HG03469 (cell line): ENCODE results near the gene C15orf39.
"Not testable (repeated sequence)": the region's sequence is repeated elsewhere in the genome, so short reads cannot be mapped to it uniquely, and the experiment has no call there.

Experiments
- ATAC-seq: cut with Tn5 transposase; IDR thresholded peaks from one replicate; pipeline ENCODE4 v1.9.1; 2021; ENCODE audit warnings: mild to moderate bottlenecking, moderate library complexity, moderate number of reproducible peaks; ENCODE audit not compliant: unreplicated experiment

C15orf39 gene

DNA sequence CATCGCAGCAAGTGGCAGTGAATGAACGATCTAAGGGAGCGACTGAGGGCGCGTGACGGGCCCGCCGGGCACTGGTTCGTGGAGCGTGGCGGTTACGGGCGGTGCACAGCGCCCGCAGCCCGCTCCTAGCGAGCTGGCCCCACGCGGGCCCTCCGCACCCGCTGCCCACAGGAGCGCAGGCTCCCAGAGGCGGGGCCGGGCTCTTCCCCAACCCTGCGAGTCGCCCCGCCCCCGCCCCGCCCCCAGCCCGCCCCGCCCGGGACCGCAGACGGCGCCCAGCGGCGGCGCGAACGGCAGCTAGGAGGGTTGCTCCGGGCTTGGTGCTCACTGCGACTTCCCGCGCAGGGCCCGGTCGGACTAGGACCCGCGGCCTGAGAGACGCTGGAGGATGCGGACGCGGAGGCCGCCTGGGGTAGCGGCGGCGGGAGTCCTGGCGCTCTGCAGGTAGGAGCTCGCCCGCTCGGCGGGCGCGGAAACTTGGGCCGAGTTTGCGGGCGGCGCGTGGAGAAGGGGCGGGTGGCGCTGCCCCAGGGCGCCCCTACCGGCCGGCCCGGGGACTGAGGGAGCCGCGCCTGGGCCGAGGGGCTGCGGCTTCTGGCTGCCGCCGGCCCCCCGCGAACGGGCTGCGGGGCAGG, at the start of gene C15orf39:
C15orf39 (plus strand) TSS at position 267 of the 635 bp plus-strand sequence. CDS start 4,167 bp downstream, outside the sequence.
- peak; percentile 24 for ATAC-seq

DNA sequence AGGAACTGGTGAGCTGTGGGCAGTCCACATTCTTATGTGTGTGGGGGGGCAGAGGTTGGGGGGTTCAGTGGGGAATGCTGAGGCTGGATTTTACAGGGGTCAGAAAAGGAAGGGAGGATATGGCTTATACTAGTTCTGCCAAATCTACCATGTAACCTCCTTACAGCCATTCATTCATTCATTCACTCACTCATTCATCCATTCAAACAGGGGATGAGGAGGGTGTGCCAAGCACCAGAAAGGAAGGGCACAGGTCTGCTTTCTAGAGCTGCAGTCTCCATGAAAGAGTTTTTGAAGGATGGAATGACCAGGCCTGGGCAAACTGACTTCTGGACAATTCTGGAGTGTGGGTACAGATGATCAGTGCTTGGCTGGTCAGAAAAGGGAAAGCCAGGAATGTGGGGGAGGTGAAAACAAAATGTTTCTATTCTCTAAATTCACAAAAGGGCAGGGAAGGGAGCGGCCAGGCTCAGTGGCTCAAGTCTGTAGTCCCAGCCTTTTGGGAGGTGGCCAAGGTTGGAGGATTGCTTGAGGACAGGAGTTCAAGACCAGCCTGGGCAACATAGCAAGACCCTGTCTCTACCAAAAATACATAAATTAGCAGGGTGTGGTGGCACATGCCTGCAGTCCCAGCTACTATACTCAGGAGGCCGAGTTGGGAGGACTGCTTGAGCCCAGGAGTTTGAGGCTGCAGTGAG, 49.2 kb upstream of the C15orf39 start:
- no peak for ATAC-seq

DNA sequence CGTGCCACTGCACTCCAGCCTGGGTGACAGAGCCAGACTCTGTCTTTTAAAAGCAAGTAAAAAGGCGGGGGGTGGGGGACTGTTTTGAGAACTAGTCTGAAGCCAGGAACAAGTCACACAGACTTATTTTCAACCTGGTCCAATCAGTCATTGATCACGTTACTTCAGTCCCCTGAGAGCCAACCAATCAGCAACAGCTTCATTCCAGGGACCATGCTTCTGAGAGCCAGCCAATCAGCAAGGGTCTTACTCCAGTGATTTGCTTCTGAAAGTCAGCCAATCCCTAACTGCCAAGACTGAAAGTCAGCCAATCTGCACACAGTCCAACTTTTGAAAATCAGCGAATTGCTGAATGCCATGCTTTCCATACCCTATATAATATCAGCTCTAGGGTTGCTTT, 48.6 kb upstream of the C15orf39 start:
- no peak for ATAC-seq

DNA sequence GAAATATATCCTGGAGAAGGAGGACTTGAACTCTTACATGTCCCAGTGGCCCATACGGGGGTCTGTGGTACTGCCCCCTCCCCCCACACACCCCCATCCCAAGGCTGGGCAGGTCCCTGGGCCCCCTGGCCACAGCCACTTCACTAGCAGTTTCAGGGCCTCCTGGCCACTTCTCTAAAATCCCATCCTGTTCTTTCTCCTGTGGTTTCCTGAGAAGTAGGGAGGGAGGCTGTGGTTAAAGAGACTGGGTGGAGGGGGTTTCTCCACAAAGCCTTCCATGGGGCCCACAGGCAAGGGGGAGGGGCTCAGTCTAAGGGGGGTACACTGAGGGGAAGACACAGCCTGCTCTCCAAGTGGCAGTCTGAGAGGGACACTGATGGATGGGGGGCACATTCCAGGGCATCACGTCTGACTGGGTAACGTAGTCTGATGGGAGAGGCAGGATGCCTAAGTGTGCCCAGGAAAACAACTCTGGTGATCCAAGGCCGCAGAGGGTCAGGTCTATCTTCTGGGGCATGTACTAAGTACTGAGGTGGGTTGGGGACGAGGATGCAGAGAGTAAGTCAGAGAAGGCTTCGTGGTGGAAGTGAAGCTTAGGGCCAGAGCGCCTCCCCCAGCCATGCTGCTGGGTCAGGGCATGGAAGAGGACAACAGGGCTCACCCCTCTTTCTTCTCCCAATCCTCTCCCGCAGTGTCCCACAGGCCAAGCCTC, 48.0 kb upstream of the C15orf39 start:
- ATAC-seq: no peak

DNA sequence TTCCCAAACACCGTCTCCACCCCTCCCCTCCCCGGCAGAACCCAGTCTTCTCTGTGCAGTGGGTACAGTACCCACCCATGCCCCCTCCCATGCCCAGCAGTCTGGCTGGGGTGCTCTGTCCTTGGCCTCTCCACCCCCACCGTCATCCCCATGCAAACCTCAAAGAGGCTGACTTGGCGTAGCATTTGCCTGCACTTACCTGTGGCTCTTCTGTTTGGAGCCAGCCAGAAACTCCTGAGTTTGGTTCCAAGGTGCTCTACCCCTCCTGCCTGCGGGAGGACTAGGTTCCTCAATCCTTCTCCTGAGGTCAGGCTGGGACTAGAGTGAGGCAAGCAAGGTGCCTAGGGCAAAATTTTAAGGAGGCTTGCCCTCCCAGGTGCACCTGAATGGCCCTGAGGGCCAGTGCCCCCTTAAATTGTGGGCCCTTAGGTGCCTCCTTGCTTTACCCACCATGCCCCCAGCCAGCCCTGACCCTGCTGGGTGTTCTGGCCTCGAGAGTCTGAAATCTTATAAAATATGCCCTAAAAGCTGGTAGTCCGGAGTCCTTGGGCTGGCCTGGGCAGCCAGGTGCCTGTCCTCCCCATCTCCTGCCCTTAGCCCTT, 47.1 kb upstream of the C15orf39 start:
- ATAC-seq: no peak

DNA sequence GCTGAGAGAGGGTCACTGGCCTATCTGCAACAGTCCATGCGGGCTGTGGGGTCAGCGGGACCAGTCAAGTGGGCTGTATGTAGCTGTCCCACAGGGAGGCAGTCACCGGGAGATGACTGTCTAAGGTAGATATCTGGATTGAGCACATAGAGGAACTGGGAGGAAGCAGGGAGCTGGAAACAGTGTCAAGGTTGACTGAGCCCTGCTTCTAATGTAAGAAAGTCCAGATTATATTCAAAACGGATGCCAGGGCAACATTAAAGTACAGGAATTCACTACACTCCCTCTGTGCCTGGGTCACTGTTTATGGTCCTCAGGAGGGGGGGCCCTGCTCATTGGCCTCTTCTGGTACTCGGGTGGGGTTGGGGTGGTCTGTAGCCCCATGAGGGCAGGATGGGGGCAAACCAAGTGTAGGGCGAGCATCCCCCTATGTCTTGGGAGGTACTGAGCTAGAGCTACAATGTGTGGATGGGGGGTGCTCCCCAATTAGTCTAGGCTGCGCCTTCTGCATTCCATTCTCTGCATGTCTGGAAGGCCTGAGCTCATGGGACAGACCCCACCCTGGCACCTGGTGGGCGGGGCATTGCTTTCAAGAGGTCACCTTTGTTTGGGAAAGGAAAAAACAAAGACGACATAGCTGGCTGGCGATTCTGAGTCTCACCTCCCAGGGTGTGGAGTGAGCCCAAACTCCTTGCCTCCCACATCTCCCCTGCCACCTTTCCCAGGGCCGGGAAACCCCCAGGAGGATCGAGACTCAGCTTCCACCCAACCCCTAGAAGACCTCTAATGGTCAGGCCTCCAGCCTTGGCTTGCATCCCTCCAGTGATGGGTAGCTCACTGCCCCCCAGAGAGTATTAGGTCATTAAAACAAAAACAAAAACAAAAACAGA, 45.1 kb upstream of the C15orf39 start:
- ATAC-seq: no peak

DNA sequence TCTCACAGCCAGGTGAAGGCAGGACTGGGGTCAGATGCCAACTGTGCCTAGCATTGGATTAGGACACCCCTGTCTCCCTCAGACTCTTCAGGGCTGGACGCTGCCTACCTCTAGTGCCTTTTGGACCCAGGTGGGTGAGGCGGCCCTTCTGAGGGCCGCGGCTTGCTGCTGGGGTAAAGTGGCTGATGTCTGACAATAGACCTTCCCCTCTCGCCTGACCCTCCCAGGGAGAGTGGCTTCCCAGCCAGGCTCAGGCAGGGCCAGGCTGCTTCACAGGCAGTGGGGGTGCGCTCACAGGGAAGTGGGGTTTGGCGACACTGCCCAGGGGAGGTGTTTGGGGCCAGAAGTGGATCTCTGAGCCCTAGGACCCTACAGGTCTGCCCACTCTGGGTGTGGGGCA, 43.3 kb upstream of the C15orf39 start:
- no peak for ATAC-seq

DNA sequence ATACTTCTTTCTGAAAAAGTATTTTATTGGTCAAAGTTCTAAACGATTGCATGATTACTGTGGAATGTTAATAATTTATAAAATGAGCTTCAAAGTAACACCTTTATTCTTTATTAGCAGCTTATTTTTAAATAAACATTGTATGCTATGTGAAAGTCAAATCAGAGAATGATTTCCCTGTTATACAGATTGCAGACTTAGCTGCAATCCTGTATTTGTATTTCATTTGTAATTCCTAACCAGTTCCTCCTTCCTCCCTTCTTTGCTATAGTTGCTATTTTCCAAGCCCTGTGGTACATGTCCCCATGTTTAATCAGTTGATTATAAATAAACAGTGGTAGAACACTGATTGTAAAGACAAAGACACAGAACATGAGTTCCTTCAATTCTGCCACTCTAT, 42.4 kb upstream of the C15orf39 start:
- no peak for ATAC-seq

DNA sequence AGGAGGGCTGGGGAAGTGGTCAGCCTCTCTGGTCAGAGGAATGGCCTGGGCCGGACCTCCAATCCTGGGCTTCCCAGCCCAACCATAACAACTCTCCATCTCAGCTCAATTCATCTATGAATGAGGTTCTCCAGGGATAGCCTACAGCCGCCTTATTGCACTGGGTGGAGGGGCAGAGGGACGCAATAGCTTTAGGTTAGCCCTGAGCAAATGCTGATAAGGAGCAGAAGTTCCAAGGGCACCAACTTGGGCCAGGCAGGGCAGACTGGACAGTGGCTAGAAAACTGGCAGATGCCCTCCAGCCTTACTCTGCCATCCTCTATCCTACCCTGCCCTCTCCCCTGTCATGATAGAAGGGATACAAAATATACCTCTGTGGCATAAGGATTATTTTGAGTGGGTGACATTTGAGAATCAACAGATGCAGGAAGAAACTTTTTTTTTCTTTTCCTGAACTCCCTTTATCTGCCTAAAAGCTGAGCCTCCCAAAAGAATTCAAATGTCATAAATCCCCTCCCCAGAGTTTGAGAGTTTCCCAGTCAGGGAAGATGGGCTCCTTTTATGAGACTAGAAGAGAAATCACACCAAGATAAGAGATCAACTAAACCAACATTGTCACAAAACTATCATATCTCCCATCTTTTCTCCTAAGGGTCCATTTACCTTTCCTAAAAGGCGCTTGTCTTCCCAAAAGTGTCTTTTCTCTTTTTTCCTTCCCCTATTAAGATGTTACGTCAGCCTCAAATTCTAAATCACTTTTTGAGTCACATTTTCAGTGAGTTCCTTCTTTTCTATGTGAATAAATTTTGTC, 40.4 kb upstream of the C15orf39 start:
- ATAC-seq: no peak

DNA sequence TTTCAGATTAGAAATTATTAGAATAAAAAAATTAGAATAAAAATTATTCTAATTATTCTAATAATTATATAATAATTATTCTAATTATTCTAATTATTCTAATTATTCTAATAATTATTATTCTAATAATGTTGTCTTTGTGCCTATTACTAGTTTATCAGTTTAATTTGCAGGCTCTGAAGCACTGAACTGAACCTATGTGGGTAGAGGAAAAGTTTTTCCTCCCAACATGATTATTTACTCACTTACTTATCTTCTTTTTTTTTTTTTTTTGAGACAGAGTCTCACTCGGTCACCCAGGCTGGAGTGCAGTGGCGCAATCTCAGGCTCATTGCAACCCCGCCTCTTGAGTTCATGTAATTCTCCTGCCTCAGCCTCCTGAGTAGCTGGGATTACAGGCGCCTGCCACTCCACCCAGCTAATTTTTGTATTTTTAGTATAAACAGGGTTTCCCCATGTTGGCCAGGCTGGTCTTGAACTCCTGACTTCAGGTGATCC, 39.7 kb upstream of the C15orf39 start:
- ATAC-seq: no peak

DNA sequence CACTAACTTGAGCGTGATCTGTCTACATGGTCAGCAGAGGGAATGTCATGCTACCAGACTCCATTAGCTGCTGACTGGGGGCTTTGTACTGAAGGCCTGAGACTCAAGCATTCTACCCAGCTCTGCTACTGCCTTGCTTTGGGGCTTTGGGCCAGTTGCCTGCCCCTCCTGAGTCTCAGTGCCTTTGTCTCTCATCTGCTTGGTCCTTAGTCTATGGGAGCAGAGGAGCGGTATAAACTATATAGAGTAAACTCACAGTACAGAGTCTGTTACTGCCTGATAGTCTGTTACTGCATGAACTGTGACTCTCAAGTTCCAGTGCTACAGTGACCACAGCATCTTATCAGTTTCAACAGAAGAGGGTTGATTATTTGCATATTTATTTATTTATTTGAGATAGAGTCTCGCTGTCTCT, 38.5 kb upstream of the C15orf39 start:
- ATAC-seq: no peak

DNA sequence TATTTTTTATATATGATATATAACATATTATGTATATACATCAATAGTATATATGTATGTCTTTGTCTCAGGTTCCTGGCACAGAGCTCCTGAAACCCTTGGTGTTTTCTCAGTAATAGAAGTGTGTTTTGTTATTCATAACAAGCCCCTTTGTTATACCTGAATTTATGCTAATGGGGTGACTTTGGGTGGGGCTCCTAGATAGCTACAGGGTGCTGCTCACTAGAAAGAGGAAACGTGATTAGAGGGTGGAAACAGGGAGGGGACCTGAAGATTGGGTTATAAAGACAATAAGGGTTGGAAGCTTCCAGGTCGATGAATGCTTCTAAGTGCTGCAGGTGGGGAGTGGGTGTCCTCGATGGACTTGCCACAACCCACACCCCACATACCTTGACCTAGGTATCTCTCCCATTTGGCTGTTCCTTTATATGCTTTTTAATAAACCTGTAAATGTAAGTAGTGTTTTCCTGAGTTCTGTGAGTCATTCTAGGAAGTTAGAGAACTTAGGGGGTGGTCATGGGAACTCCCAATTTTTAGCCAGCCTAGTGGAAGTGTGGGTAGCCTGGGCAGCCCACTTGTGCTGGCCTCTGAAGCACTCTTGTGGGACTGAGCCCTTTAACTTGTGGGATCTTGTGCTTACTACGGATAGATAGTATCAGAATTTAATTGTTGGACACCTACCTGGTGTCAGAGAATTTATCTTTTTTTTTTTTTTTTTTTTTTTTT, 36.9 kb upstream of the C15orf39 start:
- ATAC-seq: no peak

DNA sequence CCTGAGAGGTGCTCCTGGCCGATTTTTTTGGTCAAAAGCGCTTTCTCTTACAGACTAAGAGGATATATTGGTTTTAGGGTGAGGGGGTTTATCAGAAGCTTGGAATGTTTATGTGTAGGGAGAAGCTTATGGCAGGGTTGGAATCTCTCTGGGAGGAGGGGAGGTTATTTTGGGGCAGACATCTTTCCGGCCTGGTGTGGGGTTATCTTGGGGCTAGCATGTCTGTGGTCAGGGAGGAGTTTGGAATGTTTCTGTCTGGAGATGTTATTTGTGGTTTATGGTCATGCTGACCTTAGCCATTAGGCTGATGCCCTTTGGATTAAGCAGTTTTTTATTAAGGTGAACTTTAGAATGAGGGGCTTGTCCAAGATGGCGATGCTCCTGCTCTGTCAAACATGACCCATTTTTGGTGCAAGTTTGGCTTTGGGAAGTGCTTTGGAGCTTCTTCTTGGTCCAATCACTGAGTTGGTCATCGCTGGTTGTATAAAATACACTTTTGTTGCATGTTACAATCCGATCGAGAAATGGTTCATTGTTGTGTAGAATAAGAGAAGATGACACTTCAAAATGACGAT, 35.1 kb upstream of the C15orf39 start:
- not testable (repeated sequence) for ATAC-seq

DNA sequence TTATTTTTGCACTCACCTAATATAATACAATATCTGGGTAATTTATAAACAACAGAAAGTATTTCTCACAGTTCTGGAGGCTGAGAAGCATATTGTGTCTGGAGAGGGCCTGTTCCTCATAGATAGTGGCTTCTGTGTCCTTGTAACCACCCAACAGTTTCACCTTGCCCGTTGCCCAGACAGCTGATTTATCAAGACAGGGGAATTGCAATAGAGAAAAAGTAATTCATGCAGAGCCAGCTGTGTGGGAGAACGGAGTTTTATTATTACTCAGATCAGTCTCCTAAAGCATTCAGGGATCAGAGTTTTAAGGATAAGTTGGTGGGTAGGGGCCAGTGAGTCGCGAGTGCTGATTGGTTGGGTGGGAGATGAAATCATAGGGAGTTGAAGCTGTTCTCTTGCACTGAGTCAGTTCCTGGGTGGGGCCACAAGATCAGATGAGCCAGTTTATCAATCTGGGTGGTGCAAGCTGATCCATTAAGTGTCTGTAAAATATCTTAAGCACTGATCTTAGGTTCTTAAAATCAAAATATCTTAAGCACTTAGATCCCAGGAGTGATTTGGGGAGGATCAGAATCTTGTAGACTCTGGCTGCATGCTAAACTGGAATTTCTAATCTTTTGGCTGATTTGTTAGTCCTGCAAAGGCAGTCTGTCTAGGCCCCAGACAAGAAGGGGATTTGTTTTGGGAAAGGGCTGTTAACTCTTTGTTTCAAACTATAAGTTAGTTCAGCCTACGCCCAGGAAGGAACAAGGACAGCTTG, 33.9 kb upstream of the C15orf39 start:
- no peak for ATAC-seq

DNA sequence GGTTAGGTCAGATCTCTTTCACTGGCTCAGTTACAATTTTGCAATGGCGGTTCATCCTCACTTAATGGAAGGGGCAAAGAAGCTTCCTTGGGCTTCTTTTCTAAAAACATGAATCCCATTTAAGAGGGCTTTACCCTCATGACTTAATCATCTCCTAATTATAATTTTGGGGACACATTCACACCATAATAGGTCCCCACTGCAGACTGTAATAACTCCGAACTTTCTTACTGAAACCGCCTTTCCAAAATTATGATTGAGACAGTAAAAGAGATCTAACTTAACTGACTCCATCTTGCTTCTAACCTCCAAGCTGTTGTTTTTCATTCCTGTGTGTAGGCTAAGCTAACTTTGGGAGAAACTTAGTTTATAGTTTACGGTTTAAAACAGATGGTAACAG, 33.3 kb upstream of the C15orf39 start:
- ATAC-seq: no peak

DNA sequence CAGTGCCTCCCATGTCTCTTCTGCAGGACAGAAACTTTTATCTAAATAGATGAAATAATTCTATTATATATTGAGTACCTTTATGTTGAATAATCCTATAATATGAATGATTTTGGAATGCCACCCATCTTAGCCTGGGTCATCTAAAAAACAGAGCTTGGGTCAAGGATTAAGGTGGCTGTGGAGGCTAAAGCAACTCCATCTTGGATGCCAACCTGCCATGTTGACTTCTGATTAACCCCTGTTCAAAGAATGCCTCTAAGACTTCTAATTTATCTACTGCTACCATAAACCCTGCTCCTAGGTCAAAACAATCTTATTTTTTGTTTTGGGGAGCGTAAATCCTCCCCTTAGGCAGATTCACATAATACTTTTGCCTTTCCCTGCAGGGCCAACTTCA, 31.5 kb upstream of the C15orf39 start:
- ATAC-seq: no peak

DNA sequence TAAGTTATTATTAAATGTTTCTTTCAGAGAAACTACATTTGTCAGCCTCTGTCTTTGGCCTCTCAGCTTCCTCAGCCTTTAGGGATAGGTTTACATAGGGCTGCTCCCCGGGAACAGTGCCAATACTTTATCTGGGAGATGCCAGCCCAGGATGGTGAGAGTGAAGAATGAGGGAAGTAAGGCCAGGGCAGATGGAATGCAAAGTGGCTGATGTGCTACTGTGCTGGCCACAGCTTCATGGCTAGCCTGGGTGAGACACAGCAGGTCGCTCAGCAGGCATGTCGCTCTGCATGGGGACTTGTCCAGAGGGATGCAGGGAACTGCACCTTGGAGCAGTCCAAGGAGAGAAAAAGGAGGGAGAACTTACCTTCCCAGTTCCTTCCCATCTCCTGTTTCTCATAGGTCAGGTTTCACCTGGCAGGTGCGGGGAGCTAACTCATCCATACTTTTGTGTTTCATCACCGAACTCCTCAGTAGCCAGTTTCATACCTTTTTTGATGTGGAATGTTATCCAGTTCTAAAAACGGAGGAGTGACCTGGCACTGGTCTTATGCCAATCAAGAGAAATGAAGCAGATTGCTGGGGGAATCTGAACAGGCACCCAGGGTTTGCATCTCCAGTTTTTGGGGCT, 30.9 kb upstream of the C15orf39 start:
- ATAC-seq: no peak
